HUDEP-2 (cell line): Measurements from ENCODE around the gene CRYBG2.

ENCODE experiments used
- DNase-seq, 76 experiments: peaks; one replicate each; lab custom pipeline; 2025; ENCODE audit not compliant: unreplicated experiment in 76 of 76; lab: John Stamatoyannopoulos, UW

The CRYBG2 gene

GRCh38 chr1:26324550-26324949 is 29.4 kb downstream of the CRYBG2 start:
- DNase-seq: no peak

GRCh38 chr1:26323382-26323781 is 30.5 kb downstream of the CRYBG2 start:
- no peak for DNase-seq

GRCh38 chr1:26322042-26322331 is 31.9 kb downstream of the CRYBG2 start:
- DNase-seq: no peak

- peak in 75 of 76 experiments; percentile 26 to 95 (median 80) for DNase-seq
Measured at GRCh38 chr1:26321315-26322041, 32.5 kb downstream of the CRYBG2 start.

- no peak for DNase-seq
Measured at GRCh38 chr1:26320896-26321295, 33.0 kb downstream of the CRYBG2 start.

- peak in 41 of 76 experiments; percentile 3 to 68 (median 33) for DNase-seq
Measured at GRCh38 chr1:26318338-26319064, 35.4 kb downstream of the CRYBG2 start.

GRCh38 chr1:26317612-26318337 is 36.2 kb downstream of the CRYBG2 start, which contains the start of gene CD52:
Gene CD52, plus strand, starts transcription at chr1:26317958. Its CDS starts 60 bp downstream, at chr1:26318018.
- peak in 42 of 76 experiments; percentile 2 to 68 (median 35) for DNase-seq

GRCh38 chr1:26317146-26317545 is 36.8 kb downstream of the CRYBG2 start:
- no peak for DNase-seq

GRCh38 chr1:26315874-26316850 is 37.8 kb downstream of the CRYBG2 start:
- no peak for DNase-seq

- no peak for DNase-seq
Measured at GRCh38 chr1:26314501-26314900, 39.4 kb downstream of the CRYBG2 start.

GRCh38 chr1:26307966-26308899 is 45.7 kb downstream of the CRYBG2 start:
- peak in 18 of 76 experiments; percentile 11 to 49 (median 30) for DNase-seq

GRCh38 chr1:26307363-26307781 is 46.6 kb downstream of the CRYBG2 start:
- DNase-seq: no peak

GRCh38 chr1:26306290-26307229 is 47.4 kb downstream of the CRYBG2 start, which contains the start of gene UBXN11:
Gene UBXN11, minus strand, starts transcription at chr1:26306636. Its CDS starts 3,753 bp downstream, at chr1:26302883.
- DNase-seq: peak in 75 of 76 experiments; percentile 43 to 96 (median 91)

- DNase-seq: no peak
Measured at GRCh38 chr1:26305667-26306289, 48.2 kb downstream of the CRYBG2 start.

- DNase-seq: no peak
Measured at GRCh38 chr1:26302733-26303405, 51.1 kb downstream of the CRYBG2 start.

GRCh38 chr1:26300578-26301275 is 53.2 kb downstream of the CRYBG2 start:
- peak in 2 of 76 experiments; percentile 12 to 17 for DNase-seq
